Measurements from ENCODE around the gene EEF1G.

DNA sequence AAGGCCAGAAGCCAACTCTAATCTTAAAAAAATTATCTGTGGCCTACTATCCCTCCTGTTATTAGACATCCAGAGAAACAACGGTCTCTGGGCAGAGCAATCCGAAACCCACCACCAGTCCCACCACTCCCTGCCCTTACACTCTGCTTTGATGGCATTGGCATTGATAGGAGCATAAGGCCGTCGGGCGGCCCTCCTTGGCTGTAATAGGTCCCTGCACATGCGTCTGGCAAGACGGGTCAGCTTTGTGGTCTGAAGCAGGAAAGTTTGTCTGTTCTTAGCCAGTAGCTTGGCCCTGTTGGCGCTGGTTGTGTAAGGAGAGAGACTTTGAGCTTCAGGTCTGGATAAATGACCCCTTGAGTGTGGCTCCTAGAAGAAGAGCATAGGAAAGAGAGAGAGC, 21.4 kb upstream of the EEF1G start:
- TF ChIP-seq, protein P1, sequence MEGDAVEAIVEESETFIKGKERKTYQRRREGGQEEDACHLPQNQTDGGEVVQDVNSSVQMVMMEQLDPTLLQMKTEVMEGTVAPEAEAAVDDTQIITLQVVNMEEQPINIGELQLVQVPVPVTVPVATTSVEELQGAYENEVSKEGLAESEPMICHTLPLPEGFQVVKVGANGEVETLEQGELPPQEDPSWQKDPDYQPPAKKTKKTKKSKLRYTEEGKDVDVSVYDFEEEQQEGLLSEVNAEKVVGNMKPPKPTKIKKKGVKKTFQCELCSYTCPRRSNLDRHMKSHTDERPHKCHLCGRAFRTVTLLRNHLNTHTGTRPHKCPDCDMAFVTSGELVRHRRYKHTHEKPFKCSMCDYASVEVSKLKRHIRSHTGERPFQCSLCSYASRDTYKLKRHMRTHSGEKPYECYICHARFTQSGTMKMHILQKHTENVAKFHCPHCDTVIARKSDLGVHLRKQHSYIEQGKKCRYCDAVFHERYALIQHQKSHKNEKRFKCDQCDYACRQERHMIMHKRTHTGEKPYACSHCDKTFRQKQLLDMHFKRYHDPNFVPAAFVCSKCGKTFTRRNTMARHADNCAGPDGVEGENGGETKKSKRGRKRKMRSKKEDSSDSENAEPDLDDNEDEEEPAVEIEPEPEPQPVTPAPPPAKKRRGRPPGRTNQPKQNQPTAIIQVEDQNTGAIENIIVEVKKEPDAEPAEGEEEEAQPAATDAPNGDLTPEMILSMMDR (IDR thresholded peaks at IDR 0.05) = no peak
- no peak for TF ChIP-seq POLR2A (IDR thresholded peaks at IDR 0.05)
